Hepatocyte (in vitro differentiated cells): ENCODE measurements around the gene NVL.

Source experiments
- EZH2phosphoT487 ChIP-seq: fragments of 200-600 bp; sonication (generic); IDR thresholded peaks from one replicate; pipeline ENCODE4 v1.6.1; 2018; ENCODE audit warnings: antibody characterized with exemption, mild to moderate bottlenecking, low read depth, moderate library complexity; ENCODE audit not compliant: unreplicated experiment, severe bottlenecking
- TF ChIP-seq, protein P1 (sequence below): fragments of 200-600 bp; sonication (generic); IDR thresholded peaks from 2 replicates; pipeline ENCODE4 v1.5.1; 2016; ENCODE audit warnings: antibody characterized with exemption, mild to moderate bottlenecking; ENCODE audit not compliant: poor library complexity

GRCh38 chr1:224356685-224357625, 27.0 kb upstream of the NVL start, which contains the start of gene CNIH4:
- TF ChIP-seq, protein P1, sequence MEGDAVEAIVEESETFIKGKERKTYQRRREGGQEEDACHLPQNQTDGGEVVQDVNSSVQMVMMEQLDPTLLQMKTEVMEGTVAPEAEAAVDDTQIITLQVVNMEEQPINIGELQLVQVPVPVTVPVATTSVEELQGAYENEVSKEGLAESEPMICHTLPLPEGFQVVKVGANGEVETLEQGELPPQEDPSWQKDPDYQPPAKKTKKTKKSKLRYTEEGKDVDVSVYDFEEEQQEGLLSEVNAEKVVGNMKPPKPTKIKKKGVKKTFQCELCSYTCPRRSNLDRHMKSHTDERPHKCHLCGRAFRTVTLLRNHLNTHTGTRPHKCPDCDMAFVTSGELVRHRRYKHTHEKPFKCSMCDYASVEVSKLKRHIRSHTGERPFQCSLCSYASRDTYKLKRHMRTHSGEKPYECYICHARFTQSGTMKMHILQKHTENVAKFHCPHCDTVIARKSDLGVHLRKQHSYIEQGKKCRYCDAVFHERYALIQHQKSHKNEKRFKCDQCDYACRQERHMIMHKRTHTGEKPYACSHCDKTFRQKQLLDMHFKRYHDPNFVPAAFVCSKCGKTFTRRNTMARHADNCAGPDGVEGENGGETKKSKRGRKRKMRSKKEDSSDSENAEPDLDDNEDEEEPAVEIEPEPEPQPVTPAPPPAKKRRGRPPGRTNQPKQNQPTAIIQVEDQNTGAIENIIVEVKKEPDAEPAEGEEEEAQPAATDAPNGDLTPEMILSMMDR = no peak
- TF ChIP-seq EZH2phosphoT487 = no peak
